ENCODE measurements around the gene CRYGD. TPM values are rescaled to one million over a fixed set of nuclear protein-coding genes. Genes with fewer than 3 reads are reported as not detected.

The CRYGD gene
- total and polyA plus RNA-seq, 7 donors = not detected

- 57 to 70% methylated on average over 1 of the region's 1 CpG for WGBS, 2 donors
These were observed 38.3 kb downstream of the CRYGD start for GRCh38 chr2:208086029-208086428.

DNA sequence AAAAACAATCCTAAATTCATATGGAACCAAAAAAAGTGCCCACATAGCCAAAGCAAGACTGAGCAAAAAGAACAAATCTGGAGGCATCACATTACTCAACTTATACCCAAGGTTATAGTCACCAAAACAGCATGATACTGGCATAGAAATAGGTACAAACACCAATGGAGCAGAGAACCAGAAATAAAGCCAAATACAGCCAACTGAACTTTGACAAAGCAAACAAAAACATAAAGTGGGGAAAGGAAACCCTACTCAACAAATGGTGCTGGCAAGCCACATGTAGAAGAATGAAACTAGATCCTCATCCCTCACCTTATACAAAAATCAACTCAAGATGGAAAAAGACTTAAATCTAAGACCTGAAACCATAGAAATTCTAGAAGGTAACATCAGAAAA, 40.5 kb downstream of the CRYGD start:
- H3K9me3 ChIP-seq = no peaks in the 10 kb centered on the region
- TF ChIP-seq POLR2AphosphoS5 (IDR thresholded peaks at IDR 0.05) (no peak), EP300 (IDR thresholded peaks at IDR 0.05) (no peak), POLR2A (IDR thresholded peaks at IDR 0.05) (no peak), CTCF (IDR thresholded peaks at IDR 0.05) (no peak)
- H3K4me3 ChIP-seq = no peak overlapping the region
- H3K27ac ChIP-seq = no peak overlapping the region
- intact Hi-C loops (cut with DNase I) = no loop called here
- H3K27me3 ChIP-seq = no peaks in the 10 kb centered on the region
- DNase-seq = no peak
- H3K4me1 ChIP-seq = no peaks in the 10 kb centered on the region
- no peaks in the 10 kb centered on the region for H3K36me3 ChIP-seq

More at GRCh38 chr2:208086029-208086428, 38.3 kb downstream of the CRYGD start:
- TF ChIP-seq CTCF (IDR thresholded peaks at IDR 0.05) (no peak), POLR2A (IDR thresholded peaks at IDR 0.05) (no peak), EP300 (IDR thresholded peaks at IDR 0.05) (no peak), POLR2AphosphoS5 (IDR thresholded peaks at IDR 0.05) (no peak)
- no peak for DNase-seq
- Histone ChIP-seq H3K4me1 (no peaks in the 10 kb centered on the region), H3K27ac (no peak overlapping the region), H3K4me3 (no peak overlapping the region), H3K27me3 (no peaks in the 10 kb centered on the region), H3K36me3 (no peaks in the 10 kb centered on the region), H3K9me3 (no peaks in the 10 kb centered on the region)
- intact Hi-C loops (cut with DNase I) = no loop called here

GRCh38 chr2:208077276-208077675, 47.0 kb downstream of the CRYGD start:
- Histone ChIP-seq H3K9me3 (no peaks in the 10 kb centered on the region), H3K4me1 (no peaks in the 10 kb centered on the region), H3K36me3 (no peaks in the 10 kb centered on the region), H3K27ac (no peak overlapping the region), H3K4me3 (no peak overlapping the region), H3K27me3 (no peaks in the 10 kb centered on the region)
- TF ChIP-seq POLR2A (IDR thresholded peaks at IDR 0.05) = no peak
- TF ChIP-seq POLR2AphosphoS5 (IDR thresholded peaks at IDR 0.05) = no peak
- TF ChIP-seq EP300 (IDR thresholded peaks at IDR 0.05) = no peak
- TF ChIP-seq CTCF (IDR thresholded peaks at IDR 0.05) = no peak
- 86 to 90% methylated on average over 2 of the region's 2 CpGs for WGBS, 2 donors
- DNase-seq = no peak
- intact Hi-C loops (cut with DNase I) = no loop called here

DNA sequence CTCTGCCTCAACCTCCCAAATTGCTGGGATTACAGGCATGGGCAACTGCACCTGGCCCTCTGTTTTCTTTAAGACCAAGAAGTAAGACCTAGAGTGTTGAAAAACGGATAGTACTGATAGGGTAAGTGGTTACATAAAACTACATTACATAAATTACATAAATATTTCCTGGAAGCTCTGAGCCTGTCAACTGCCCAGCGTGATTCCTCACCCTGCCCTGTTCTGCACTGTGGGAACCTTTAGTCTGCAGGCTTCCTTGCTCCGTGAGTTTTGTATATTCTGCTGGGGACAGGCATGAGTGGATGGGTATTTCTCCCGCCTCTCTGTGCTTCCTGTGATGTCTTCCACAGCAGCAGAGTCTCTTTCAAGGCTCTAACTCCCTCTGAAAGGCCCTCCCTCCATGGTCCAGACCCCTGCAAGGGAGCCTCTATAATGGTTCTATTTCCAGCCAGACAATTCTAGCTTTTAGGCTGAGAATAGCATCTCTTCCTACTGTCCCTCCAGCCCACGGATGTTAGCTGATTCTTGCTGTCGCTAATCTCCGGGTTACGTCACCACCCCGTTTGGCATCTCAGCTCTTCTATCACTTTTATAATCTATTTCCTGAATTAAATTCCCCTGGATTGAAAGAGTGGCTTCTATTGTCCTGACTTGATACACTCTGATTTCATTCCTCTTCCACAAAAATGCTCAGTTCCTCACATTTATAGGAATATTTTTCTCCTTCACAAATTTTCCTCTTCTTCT, 49.5 kb downstream of the CRYGD start:
- DNase-seq = no peak
- H3K27me3 ChIP-seq = no peaks in the 10 kb centered on the region
- no peak for TF ChIP-seq POLR2AphosphoS5 (IDR thresholded peaks at IDR 0.05)
- no peak for TF ChIP-seq CTCF (IDR thresholded peaks at IDR 0.05)
- no peak for TF ChIP-seq POLR2A (IDR thresholded peaks at IDR 0.05)
- no peak for TF ChIP-seq EP300 (IDR thresholded peaks at IDR 0.05)
- H3K27ac ChIP-seq = no peak overlapping the region
- no peaks in the 10 kb centered on the region for H3K9me3 ChIP-seq
- WGBS, 2 donors = 39 to 55% methylated on average over 9 of the region's 9 CpGs
- no peak overlapping the region for H3K4me3 ChIP-seq
- intact Hi-C loops (cut with DNase I) = loop anchor here (5.0 kb wide), 1 partner anchor 447 kb away; the partner anchor contains the start of gene METTL21A
- no peaks in the 10 kb centered on the region for H3K36me3 ChIP-seq
- no peaks in the 10 kb centered on the region for H3K4me1 ChIP-seq
